ENCODE measurements around the gene ZNF319.

The ZNF319 gene

DNA sequence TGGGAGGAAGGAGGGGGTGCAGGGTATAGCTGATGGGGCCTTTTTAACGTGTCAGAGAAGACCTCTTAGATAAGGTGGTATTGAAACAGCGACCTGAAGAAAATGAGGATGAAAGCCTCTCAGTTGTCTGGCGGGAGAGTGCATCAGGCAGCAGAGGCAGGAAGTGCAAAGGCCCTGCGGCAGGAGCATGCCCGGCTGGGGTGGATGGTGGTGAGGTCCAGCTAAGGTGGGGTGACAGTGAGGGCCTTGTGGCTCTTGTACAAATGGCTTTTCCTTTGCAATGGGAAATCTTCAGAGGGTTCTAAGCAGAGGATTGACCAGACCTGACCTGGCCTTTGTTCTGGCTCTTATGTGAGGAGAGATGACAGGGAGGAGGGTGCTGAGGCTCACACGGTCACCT is 36.5 kb upstream of the ZNF319 start:
- TF ChIP-seq, protein P1, sequence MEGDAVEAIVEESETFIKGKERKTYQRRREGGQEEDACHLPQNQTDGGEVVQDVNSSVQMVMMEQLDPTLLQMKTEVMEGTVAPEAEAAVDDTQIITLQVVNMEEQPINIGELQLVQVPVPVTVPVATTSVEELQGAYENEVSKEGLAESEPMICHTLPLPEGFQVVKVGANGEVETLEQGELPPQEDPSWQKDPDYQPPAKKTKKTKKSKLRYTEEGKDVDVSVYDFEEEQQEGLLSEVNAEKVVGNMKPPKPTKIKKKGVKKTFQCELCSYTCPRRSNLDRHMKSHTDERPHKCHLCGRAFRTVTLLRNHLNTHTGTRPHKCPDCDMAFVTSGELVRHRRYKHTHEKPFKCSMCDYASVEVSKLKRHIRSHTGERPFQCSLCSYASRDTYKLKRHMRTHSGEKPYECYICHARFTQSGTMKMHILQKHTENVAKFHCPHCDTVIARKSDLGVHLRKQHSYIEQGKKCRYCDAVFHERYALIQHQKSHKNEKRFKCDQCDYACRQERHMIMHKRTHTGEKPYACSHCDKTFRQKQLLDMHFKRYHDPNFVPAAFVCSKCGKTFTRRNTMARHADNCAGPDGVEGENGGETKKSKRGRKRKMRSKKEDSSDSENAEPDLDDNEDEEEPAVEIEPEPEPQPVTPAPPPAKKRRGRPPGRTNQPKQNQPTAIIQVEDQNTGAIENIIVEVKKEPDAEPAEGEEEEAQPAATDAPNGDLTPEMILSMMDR (IDR thresholded peaks at IDR 0.05; ENCODE audit: low read length, missing control alignments): no peak
- no peak overlapping the region for H3K4me3 ChIP-seq (replicated peaks; ENCODE audit: low read depth, low read length)
- no peak for DNase-seq (ENCODE audit: low read depth)

DNA sequence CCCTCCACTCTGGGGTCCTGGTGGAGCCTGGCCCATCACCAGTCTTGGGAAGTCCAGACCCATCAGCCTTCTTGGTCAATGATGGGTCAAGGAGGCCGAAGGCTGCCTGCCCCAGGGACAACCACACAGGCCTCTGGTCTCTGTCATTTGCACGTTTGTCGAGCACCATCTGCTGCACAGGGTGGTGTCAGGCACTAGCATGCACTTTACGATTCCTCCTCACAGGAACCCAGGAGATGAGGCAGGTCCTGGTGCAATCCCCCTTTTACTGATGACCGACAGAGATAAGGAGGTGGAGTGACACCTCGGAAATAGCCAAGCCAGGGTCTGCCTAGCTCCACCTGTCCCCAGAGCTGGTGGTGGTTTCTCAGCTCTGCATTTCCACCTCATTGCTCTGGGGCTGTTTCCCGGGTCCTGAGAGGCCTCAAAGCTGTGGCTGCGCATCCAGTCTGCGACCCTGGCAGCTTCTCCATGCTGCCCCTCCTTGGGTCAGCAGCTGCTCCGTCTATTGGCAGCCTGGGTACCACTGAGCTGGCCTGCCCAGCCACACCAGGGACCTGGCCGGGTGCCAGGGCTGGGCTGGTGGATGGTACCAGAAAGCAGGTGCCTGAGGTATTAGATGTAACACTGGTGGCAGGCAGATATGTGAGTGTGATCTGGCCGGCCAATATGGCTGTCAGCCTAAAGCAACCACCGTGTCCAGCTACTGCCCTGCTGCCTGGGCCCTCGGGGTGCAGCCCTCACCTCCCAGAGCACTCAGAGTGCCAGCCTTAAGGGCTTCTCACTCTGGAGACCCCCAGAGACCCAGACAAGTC is 35.1 kb upstream of the ZNF319 start:
- no peak for DNase-seq (ENCODE audit: low read depth)
- TF ChIP-seq, protein P1 (IDR thresholded peaks at IDR 0.05; ENCODE audit: low read length, missing control alignments): no peak
- no peak overlapping the region for H3K4me3 ChIP-seq (replicated peaks; ENCODE audit: low read depth, low read length)

DNA sequence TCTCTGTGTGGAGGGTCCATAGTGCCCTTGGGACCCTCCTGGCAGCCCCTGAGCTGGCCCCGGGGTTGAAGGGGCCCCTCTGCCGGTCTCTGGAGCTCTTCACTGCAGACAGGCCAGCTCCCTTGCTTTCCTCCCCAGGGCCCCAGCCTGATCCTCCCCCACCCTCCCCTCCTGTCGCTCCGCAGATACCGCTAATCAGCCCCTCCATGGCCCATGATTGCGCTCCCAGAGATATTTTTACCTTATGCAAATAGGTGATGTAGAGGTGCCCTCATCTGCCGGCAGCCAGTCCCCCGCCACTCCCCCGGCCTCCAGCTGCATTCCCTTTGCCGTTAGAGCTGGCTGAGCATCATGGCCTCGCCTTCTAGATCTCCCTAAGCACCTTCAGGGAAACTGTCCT is 34.3 kb upstream of the ZNF319 start:
- H3K4me3 ChIP-seq (replicated peaks; ENCODE audit: low read depth, low read length): no peak overlapping the region
- TF ChIP-seq, protein P1 (IDR thresholded peaks at IDR 0.05; ENCODE audit: low read length, missing control alignments): no peak
- DNase-seq (ENCODE audit: low read depth): no peak

DNA sequence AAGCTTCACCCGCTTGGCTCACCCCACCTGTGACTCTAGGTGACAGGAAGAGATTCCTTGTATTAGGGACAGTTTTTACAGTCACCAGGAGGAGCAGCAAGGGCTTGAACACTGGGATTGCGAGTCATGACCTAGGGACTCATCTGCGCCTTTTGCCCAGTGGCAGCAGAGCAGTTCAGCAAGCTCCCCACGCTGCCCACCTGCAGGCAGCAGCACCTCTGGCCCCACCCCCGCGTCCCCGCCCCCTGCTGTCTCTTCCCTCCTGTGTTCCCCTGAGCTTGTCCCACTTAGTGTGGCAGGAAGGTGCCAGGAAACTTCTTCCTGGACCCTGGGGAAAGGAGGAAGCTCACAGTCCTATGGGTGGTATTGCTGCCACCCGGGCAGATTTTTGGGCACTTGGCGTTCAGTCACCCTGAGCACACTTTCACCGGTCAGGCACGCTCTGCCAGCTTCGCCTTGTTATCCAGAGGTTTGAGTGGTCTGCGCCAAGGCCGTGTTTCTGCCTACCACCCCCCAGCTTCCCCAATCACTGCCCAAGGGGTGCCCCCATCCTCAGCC is 33.7 kb upstream of the ZNF319 start:
- TF ChIP-seq, protein P1 (IDR thresholded peaks at IDR 0.05; ENCODE audit: low read length, missing control alignments): no peak
- H3K4me3 ChIP-seq (replicated peaks; ENCODE audit: low read depth, low read length): no peak overlapping the region
- DNase-seq (ENCODE audit: low read depth): no peak

DNA sequence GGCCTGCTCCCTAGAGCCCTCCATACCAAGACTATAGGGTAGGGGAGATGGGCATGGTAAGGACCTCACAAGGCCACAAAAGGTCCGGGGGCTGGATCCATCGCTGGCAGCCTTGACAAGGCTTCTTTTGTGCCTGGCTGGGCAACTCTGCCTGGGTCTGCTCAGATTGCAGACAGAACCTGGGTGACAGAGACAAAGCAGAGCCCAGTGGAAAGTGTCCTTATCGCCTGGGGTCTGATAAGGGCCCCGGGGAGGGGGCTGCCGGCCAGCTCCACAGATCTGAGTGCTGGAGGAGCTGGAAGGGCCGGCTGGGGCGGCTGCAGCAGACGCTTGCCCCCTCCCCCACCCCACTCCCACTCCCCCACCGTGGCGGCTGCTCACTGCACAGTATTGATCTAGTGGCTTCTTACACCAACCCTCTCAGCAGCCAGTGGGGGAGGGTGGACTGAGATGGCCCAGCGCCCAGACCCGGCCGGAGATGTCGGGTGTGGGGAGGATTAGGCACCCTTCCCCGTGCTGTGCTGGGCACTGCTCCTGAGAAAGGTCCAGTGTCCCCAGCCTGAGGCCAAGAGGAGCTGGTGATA is 32.3 kb upstream of the ZNF319 start:
- TF ChIP-seq, protein P1 (IDR thresholded peaks at IDR 0.05; ENCODE audit: low read length, missing control alignments): no peak
- H3K4me3 ChIP-seq (replicated peaks; ENCODE audit: low read depth, low read length): no peak overlapping the region

DNA sequence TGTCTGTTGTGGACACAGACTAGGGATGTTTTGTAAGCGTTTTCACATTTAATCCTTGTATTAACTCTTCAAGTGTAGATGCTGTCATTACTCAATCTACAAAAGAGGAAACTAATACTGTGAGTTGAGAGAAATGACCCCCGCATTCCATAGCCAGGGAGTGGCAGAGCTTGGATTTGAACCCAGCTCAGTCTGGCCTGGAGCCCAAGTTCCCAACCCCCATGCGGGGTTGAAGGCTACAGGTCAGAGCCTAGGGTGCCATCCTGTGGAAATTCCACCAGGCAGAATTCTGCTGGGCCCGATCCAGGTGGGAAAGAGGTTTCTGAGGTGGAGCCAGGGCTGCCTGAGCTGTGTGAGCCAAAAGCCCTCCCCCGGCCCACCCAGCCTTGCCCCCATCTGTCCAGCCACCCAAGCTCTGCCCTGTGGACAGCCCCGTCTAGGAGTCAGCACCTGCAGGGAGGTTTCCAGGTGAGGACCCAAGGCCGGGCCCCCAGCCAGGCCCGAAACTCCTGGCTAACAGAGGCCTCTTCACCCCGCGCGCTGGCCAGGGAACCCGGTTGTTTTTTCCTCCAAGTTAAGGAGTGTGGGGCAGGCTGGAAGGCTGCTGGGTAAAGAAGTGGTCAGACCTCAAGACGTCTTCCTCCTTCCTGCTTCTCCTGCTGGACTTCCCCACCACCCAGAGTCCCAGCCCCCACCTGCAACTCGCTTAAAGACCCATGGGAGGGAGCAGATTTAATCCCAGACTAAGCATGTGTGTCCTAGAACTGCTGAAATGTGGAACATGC is 30.7 kb upstream of the ZNF319 start:
- no peak overlapping the region for H3K4me3 ChIP-seq (replicated peaks; ENCODE audit: low read depth, low read length)
- TF ChIP-seq, protein P1 (IDR thresholded peaks at IDR 0.05; ENCODE audit: low read length, missing control alignments): no peak

More for the DNA sequence above, 32.3 kb upstream of the ZNF319 start:
- DNase-seq (ENCODE audit: low read depth): no peak

More for the DNA sequence above, 30.7 kb upstream of the ZNF319 start:
- DNase-seq (ENCODE audit: low read depth): no peak
